Activated CD4-positive, alpha-beta T cell treated with anti-CD3 and anti-CD28 coated beads, Interleukin-2, amount 10 ng/mL, durations not matched to agents 7 days and 5 days (primary cell): Measurements from ENCODE around the gene DENND6A. TPM values are rescaled to one million over a fixed set of nuclear protein-coding genes. Genes with fewer than 3 reads are reported as not detected.

ENCODE experiments used
- CTCF ChIA-PET: fragments of 350-600 bp; sonication (Branson Sonifier 250); formaldehyde crosslinking; loops from one replicate; lab custom pipeline; 2021; ENCODE audit warnings: antibody characterized with exemption; lab: Charles Lee
- POLR2A ChIA-PET: fragments of 350-600 bp; sonication (Branson Sonifier 250); formaldehyde crosslinking; loops from one replicate; lab custom pipeline; 2021; ENCODE audit warnings: antibody characterized with exemption; lab: Charles Lee
- DNase-seq: peaks from one replicate; pipeline ENCODE4 v3.0.0-alpha.2; 2020
- H3K27ac Mint-ChIP-seq: one replicate; pipeline ENCODE4 v1.8.0; 2021; ENCODE audit warnings: mild to moderate bottlenecking, moderate library complexity, mixed read lengths
- H3K27me3 Mint-ChIP-seq: one replicate; pipeline ENCODE4 v1.8.0; 2021; ENCODE audit warnings: mixed read lengths
- H3K36me3 Mint-ChIP-seq: one replicate; pipeline ENCODE4 v1.8.0; 2021; ENCODE audit warnings: low read depth, mixed read lengths
- H3K4me1 Mint-ChIP-seq: one replicate; pipeline ENCODE4 v1.8.0; 2021; ENCODE audit warnings: mixed read lengths
- H3K4me3 Mint-ChIP-seq: one replicate; pipeline ENCODE4 v1.8.0; 2021; ENCODE audit warnings: mild to moderate bottlenecking, moderate library complexity, mixed read lengths
- H3K9me3 Mint-ChIP-seq: one replicate; pipeline ENCODE4 v1.8.0; 2021; ENCODE audit warnings: mixed read lengths
- total RNA-seq, 2 experiments: library from RNA; stranded (reverse); gene quantifications; one replicate each; pipeline ENCODE4 v1.2.3, GENCODE V29; 2021

The DENND6A gene
- total RNA-seq, 2 experiments from 2014 or later: 26.3 to 28.1 TPM

- H3K4me3 Mint-ChIP-seq: no peak overlapping the region
- H3K4me1 Mint-ChIP-seq: peaks cover 6% of the 10 kb centered on the region
- no peaks in the 10 kb centered on the region for H3K27me3 Mint-ChIP-seq
- H3K9me3 Mint-ChIP-seq: no peaks in the 10 kb centered on the region
- DNase-seq: peak; percentile 22
- ChIA-PET CTCF (interaction anchor here (1.7 kb wide), 1 partner anchor 11 kb away, joined by 5 read pairs; no protein-coding TSS in a partner anchor), POLR2A (no interaction called here)
- H3K27ac Mint-ChIP-seq: no peak overlapping the region
- peaks cover 36% of the 10 kb centered on the region for H3K36me3 Mint-ChIP-seq
Observed at GRCh38 chr3:57582474-57583168, 110.3 kb downstream of the DENND6A start.

- Mint-ChIP-seq H3K9me3 (no peaks in the 10 kb centered on the region), H3K27ac (no peak overlapping the region), H3K4me3 (no peak overlapping the region), H3K36me3 (peaks cover 45% of the 10 kb centered on the region), H3K4me1 (peaks cover 9% of the 10 kb centered on the region), H3K27me3 (no peaks in the 10 kb centered on the region)
- CTCF ChIA-PET: interaction anchor here (0.5 kb wide), 1 partner anchor 37 kb away, joined by 3 read pairs; no protein-coding TSS in a partner anchor
- no peak for DNase-seq
- POLR2A ChIA-PET: no interaction called here
Observed at GRCh38 chr3:57577801-57578200, 115.1 kb downstream of the DENND6A start.

GRCh38 chr3:57575966-57576626 lies 116.8 kb downstream of the DENND6A start:
- no peak overlapping the region for H3K27ac Mint-ChIP-seq
- H3K4me3 Mint-ChIP-seq: no peak overlapping the region
- no peak for DNase-seq
- H3K9me3 Mint-ChIP-seq: no peaks in the 10 kb centered on the region
- CTCF ChIA-PET: interaction anchor here (1.0 kb wide), 1 partner anchor 20 kb away, joined by 3 read pairs; the partner anchor contains the start of gene PDE12
- POLR2A ChIA-PET: no interaction called here
- peaks cover 9% of the 10 kb centered on the region for H3K4me1 Mint-ChIP-seq
- H3K36me3 Mint-ChIP-seq: peaks cover 54% of the 10 kb centered on the region
- no peaks in the 10 kb centered on the region for H3K27me3 Mint-ChIP-seq

Other genes with a start within 250 kb of the DENND6A start
- gene DNAH12, start 148.7 kb downstream of the DENND6A start, total RNA-seq: under 1 TPM; 0.06 to 0.10 TPM
- gene PDE12, start 136.8 kb downstream of the DENND6A start, total RNA-seq: 10 to 100 TPM; 24.5 to 26.8 TPM
- 10 to 100 TPM; 42.3 to 50.3 TPM for gene ARF4, start 95.7 kb downstream of the DENND6A start, total RNA-seq
- gene SLMAP, start 63.2 kb upstream of the DENND6A start, total RNA-seq: 10 to 100 TPM; 47.2 to 51.2 TPM